ENCODE data around the gene RAB11FIP5.
A peak's percentile ranks its signal among the peaks of the same experiment; 100 is the strongest.

RAB11FIP5 gene

DNA sequence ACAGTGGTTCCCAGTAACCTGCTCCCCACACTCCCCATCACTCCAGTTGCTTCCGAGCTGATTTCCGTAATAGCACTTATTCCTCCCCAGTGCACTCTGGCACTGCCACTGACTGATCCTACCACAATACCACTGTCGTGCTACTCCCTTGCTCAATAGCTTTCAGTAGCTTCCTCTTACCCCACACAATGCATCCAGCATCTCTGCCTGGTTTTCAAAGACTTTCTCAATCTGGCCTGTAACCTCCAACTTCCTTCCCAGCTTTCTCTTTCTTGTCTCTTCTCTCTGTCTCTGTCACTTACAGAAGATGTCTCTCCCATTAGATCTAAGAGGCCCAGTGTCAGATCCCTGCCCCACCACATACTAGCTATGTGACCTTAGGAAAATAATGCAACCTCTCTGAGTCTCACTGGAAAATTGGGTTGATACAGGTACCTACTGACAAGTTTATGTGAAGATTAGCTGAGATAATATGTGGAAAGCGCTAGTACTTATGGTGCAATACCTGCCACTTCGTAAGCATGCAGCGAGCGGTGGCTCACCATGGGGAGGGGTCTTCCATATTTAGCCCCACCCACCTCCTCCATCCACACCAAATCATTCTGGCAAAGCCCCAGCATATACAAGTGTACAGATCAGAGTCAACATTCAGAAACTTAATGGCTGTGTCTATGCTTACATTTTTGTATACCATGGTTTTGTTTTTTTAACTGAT, 77.9 kb downstream of the RAB11FIP5 start:
- no peak for DNase-seq

DNA sequence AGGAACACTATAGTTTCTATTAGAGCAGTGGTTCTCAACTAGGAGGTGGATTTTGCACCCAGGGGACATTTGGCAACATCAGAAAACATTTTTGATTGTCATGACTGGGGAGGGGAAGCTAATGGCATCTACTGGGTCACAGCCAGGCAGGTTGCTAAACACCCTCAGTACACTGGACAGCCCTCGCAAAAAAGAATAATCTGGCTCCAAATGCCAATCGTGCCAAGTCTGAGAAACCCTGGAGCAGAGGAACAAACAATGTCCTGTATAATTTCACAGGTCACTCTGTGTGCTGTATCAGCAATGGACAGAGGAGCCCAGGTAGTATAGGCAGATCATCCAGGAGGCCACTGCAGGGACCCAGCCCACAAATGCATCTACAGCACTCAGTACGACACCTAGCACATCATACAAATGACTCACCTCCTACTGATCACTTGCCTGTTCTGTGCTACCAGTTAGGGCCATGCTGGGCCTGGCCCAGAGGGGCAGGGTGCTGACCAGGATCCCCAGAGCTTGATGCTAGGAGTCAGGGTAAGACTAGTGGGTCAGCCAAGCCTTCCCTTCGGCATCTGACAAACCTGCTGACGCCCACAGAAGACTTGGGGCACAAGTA, 78.9 kb downstream of the RAB11FIP5 start:
- DNase-seq = no peak

DNA sequence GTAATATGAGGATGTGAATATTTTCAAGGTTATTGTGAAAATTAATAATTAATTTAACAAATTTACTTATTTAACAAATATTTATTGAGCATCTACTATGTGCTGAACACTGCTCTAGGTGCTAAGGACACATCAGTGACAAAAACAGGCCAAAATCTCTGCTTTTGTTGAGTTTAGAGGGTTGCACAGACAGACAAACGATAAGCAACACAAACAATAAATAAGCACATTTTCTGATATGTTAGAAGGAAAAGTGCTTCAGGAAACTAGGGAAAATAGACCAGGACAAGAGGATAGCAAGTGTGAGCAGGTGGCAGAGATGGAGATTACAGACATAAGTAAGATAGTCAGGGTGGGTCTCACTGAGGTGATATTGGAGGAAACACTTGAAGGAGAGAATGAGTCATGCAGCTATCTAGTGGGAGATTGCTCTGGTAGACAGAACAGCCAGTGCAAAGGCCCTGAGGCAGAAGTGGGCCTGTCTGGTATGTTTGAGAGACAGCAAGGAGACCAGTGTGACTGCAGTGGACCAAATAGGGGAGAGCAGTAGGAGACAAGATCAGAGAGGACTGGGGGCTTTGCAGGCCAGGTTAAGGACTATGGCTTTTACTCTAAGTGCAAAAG, 79.5 kb downstream of the RAB11FIP5 start:
- no peak for DNase-seq

DNA sequence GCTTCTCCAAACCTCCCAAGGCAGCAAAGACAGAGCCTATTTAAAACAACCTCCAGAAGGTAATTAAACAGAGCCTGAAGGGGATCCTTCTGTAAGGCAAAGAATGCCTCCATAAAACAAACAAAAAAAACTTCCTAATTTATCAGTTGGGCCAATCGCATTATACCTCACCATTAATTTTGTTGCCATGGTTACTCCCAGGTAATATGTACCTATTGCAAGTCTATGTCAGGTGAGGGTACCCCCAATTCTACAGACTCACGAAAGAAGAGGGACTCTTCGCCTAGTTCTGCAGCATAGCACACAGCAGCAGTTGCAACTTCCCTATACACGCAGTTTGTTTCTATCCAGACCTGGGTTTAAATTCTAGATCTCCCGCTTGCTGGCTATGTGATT, 80.0 kb downstream of the RAB11FIP5 start:
- no peak for DNase-seq

DNA sequence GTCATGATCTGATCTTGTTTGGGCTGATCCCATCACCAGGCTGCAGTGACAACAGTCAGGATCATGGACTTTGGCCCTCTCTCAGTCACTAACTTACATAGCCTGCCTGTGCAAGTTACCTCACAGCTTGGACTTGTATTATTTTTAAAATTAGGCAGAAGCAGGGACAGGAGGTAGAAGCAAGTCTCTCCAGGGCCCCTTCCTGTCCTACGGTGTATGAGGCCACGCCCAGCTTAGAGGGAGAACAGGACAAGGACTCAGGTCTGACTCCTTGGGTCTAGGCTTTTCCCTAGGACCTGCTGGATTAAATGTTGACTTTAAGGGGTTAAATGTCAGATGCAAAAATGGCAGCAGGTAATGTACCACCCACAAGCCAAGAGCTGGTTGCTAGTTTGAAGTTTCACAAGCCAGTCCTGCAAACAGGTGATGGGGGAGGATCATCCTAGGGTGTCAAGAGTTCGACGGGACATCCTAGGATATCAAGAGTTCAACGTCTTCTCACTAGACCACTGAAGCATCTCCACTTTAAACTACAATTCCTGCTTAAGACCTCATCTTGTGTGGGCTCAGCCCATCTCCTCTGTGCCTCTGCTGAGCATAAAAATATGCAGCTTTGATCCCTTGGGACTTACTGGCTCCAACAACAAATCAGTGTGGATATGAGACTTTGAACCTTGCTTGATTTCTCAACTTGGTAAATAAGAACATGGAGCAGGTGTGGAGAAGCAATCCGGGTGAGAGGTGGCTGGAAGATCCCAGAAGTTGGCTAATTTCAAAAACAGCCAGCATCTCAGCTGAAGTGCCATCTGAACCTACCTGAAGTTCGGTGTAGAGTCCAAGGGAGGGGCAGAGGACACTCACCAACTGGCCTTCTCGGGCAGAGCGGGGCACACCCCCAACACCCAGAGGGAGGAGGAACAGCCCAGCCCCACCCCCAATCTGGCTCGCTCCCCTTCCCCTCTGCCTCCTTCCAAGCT, 80.7 kb downstream of the RAB11FIP5 start:
- no peak for DNase-seq

DNA sequence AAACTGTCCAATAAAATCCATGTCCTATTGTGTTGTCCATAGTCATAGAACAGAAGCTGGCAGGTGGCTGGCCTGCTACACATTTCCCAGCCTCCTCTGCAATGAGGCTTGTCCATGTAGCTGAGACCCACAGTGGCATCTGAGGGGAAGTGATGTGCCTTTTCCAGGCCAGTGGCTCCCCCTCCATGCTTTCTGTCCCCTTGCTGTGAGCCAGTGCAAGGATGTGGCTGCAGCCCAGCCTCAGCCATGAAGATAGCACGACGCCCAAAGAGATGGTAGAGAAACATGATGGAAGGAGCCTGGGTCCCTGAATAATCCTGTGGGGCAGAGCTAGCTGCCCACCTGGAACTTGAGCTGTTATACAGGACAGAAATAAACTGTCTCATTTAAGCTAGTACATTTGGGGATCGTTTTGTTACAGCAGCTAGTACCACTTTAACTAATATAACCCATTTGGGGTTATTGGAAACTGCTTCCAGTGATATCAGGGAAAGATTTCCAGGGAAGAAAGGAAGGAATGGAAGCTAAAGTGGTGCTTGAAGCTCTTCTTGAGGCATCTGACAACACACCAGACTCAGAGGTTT, 81.6 kb downstream of the RAB11FIP5 start:
- DNase-seq = no peak

DNA sequence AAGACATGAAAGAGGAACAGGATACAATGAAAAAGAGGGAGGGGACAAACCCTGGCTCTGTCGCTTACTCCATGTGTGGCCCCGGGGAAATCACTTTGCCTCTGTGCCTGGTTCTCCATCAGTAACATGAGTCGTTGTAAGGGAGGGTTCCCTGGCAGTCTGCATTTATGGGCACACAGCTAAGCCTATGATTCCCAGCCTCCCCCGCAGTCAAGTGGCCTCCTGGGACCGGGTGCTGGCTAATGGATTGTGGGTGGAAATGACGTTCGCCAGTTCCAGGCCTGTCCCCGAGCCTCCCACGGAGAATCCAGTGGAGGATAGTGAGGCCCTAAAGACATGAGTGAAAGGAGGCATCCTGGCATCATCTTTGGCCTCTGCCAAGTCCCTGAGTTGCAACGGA, 83.9 kb downstream of the RAB11FIP5 start:
- peak in 1 of 51 donors; percentile 61 for DNase-seq

DNA sequence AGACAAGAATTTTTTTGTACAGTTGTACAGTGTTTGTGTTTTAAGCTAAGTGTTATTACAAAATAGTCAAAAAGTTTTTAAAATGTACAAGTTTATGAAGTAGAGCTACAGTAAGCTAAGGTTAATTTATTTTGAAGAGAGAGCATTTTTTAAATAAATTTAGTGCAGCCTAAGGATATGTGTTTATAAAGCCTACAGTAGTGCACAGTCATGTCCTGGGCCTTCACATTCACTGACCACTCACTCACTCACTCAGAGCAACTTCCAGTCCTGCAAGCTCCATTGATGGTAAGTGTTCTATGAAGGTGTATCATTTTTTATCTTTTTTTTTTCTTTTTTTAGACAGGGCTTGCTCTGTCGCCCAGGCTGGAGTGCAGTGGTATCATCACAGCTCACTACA, 85.4 kb downstream of the RAB11FIP5 start:
- no peak for DNase-seq

DNA sequence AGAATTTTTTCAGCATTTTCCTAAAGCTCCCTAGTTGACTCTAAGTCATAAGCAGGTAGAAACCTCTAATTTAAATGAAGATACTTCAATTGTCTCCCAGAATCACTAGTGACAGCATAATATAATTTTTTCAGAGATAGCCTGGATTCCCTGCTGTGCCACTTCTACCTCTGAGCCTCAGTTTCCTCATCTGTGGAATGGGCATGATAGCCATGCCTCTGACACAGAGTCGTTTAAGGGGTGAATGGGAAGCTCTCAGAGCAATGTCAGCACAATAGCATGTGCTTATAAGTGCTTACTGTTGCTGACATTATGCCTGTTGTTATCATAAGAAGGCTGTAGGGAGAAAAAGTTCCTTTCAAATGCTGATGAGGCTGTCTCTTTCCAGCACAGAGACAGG, 89.3 kb downstream of the RAB11FIP5 start:
- no peak for DNase-seq

Data from hypothalamus (tissue), 51 donors.